NCI-H446 (cell line): Measurements from ENCODE around the gene CRADD.
"Not testable (repeated sequence)": the region's sequence is repeated elsewhere in the genome, so short reads cannot be mapped to it uniquely, and the experiment has no call there.

Source experiments
- DNase-seq, 2 experiments: peaks; one replicate each; lab custom pipeline; 2025; lab: John Stamatoyannopoulos, UW

The CRADD gene

GRCh38 chr12:93873561-93873960 is 196.4 kb downstream of the CRADD start:
- DNase-seq: no peak

- no peak for DNase-seq
These were observed 198.0 kb downstream of the CRADD start for GRCh38 chr12:93875157-93875556.

- no peak for DNase-seq
These were observed 199.2 kb downstream of the CRADD start for GRCh38 chr12:93876360-93876759.

- DNase-seq: no peak
These were observed 200.3 kb downstream of the CRADD start for GRCh38 chr12:93877446-93877845.

- DNase-seq: peak; percentile 31 to 76
These were observed 202.6 kb downstream of the CRADD start for GRCh38 chr12:93879476-93880421.

- no peak for DNase-seq
These were observed 203.8 kb downstream of the CRADD start for GRCh38 chr12:93880853-93881522.

GRCh38 chr12:93882763-93883162 is 205.6 kb downstream of the CRADD start:
- DNase-seq: no peak

- no peak for DNase-seq
These were observed 206.4 kb downstream of the CRADD start for GRCh38 chr12:93883436-93884154.

GRCh38 chr12:93884794-93885460 is 207.8 kb downstream of the CRADD start:
- no peak for DNase-seq

GRCh38 chr12:93885973-93886532 is 208.9 kb downstream of the CRADD start:
- not testable (repeated sequence) for DNase-seq

GRCh38 chr12:93886533-93887511 is 209.6 kb downstream of the CRADD start:
- no peak for DNase-seq

GRCh38 chr12:93888964-93889363 is 211.8 kb downstream of the CRADD start:
- no peak for DNase-seq

GRCh38 chr12:93889516-93890212 is 212.5 kb downstream of the CRADD start:
- DNase-seq: no peak

GRCh38 chr12:93892423-93893268 is 215.5 kb downstream of the CRADD start:
- DNase-seq: peak in 1 of 2 experiments; percentile 42

- DNase-seq: peak; percentile 96 to 99
These were observed 217.4 kb downstream of the CRADD start for GRCh38 chr12:93894391-93895088.

GRCh38 chr12:93895089-93895445 is 217.9 kb downstream of the CRADD start:
- DNase-seq: no peak

GRCh38 chr12:93896427-93896826 is 219.3 kb downstream of the CRADD start:
- no peak for DNase-seq

- no peak for DNase-seq
These were observed 219.8 kb downstream of the CRADD start for GRCh38 chr12:93896952-93897351.
